ENCODE measurements around the gene PDE2A.

PDE2A gene

DNA sequence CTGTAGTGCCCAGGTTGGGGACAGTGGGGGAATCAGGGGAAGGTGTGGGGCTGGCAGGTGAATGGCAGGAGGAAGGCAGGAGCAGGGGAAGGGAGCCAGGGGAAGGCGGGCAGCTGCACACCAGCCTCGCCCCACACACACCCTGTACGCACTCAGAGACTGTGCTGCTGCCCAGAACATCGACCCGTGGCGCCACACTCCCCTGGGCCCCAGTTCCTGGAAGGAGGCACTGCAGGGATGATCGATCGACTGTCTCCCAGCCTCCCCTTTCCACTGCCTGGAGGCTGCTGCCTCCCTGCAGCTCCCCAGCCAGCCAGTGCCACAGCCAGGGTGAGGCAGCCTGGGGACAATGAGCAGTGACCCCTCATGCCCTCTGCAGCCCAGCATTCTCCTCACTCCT, 19.2 kb downstream of the PDE2A start:
- DNase-seq: no peak

GRCh38 chr11:72653649-72654048, 20.6 kb downstream of the PDE2A start:
- DNase-seq: no peak

DNA sequence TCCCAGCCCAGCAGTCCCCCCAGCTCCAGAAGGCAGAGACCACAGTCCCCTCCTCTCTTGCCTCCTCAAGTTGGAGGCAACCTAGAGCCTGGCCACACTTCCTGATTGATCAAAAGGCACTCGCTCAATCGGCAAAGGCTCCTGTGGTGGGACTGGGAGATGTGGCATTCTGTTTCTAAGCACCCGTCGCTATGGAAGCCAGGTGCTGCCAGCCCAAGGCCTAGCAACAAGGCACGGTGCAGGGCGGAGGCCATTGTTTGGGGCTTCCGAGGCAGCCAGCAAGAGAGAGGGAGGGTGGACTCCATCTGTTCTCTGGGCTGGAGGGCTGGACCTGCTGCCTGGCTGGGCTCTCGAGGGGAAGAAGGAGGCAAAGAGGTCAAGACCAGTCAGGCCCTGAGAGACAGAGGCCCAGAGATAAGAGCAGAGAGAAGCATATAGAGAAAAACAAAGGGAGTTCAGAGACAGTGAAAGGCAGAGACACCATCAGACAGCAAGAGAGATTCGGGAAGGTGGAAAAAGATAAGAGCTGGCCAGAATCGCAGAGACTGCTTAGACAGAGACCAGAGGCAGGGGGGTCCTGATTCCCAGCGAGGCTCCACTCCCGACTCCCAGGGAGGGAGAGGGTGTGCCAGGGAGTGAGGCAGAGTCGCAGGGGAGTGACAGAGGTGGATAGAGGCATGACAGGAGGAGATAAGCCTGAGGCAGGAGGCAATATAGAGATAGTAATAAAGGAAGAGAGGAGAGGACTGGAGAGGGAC, 21.2 kb downstream of the PDE2A start:
- DNase-seq: peak; percentile 81

DNA sequence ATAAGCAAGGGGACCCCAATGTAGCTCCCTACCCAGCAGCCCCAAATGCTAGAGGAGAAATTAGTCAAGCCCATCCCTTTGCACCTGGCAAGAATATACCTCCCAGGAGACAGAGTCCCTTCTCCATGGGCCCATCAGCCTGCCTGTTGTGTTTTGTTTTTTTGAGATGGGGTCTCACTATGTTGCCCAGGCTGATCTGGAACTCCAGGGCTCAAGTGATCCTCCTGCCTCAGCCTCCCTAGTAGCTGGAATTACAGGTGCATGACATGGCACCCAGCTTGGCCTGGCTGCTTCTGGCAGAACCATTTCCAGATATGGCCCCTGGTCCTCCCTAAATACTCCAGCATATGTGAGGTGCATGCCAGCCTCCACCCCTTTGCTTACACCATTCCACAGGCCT, 22.1 kb downstream of the PDE2A start:
- no peak for DNase-seq

DNA sequence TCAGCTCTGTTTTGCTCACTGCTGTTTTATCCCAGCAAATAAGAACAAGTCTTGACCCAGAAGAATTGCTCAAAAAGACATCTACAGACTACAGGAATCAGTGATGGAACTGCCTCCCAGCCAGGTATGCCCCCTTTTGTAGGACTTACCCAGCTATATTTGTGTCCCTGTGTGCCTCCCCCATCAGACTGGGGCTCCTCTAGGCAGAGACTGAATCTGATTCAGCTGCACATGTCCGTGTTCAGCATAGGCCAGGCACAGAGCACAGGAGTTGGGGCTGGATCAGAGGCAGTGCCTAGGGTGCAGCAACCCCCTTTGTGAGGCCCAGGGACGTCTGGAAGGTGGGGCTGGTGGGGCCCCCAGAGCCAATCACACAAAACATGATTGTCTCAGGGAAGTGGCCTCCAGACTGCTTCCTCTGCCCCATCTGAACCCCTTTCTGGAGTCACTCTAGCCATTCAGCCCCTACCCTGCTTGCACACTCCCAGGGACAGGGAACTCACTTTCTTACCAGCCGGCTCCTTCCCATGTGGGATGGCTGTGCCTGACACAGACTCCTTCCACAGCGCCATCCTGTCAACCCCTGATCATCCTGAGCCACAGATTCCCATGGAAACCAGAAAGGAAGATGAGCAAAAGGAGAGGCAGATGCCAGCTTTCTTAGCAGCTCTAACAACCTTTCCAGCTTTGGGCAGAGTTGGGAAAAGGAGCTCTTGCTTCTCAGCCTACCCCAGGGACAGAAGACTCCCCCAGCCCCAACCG, 24.8 kb downstream of the PDE2A start:
- DNase-seq: no peak

DNA sequence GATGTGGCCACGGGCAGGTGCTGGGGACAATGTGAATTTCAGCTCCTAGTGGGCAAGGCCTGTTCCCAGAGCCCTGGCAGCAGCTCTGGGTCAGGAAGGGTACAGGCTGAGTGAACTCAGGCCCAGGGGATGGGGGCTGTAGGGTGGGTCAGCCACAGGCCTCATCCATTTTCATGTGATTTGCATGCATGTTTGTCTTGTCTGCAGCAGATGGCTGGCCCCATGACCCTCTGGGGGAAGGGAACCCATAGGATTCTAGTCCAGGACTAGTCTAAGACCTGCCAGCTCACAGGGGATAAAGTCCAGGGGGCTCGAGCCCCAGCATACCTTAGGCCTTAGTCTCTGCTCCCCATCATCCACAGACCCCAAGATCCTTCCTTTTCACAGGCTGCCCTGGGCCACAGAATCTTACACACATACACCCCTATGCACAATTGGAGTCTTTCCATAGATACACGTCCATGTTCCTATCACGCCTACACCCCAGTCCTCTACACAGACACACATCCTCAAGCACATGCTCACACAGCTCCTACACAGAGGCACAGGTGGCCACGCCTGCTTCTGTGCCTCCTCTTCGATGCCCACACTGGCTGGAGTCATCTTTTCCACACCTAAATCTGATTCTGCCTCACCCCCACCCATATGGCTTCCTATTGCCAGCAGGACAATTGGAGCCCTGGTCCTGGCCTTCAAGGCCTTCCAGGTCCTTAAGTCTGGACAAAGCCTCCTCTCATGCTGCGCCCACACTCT, 25.7 kb downstream of the PDE2A start:
- DNase-seq: peak; percentile 89

GRCh38 chr11:72647882-72648281, 26.3 kb downstream of the PDE2A start:
- peak; percentile 22 for DNase-seq

DNA sequence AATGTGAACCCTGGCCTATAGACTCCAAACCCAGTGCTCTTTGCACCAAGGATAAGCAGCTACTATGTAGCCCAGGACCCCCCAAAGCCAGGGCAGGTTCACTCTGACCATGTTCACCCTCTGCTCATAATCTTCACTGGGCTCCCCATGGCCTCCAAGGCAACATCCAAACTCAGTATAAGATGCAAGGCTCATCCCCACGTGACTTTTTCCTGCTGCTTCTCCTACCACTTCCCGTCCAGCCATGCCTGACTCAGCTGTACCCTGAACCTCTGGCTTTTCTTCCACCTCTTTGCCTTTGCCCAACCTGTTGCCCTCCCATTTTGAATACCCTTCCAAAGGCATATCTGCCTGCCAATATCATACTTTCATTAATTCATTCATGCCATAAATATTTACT, 27.8 kb downstream of the PDE2A start:
- no peak for DNase-seq

- DNase-seq: no peak
Observed at GRCh38 chr11:72646024-72646423, 28.2 kb downstream of the PDE2A start.

DNA sequence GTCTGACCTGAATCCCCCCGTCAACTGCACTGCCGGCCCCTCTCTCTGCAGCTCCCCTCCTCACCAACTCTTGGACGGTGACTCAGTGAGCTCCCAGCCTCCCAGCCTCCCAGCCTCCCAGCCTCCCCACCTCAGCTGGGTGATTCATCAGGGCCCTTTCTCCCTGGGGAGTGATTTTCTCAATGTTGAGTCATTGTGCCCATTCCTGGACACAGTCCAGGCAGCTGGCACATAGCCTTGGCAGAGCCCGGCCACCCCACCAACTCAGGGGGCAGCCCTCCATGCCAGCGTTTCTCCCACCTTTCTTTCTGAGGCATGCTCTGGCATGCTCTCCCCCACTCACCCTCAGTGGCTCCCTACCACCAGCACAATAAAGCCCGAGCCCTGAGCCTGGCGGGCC, 30.7 kb downstream of the PDE2A start:
- no peak for DNase-seq

- DNase-seq: peak; percentile 77
Observed at GRCh38 chr11:72642884-72643522, 31.2 kb downstream of the PDE2A start.

GRCh38 chr11:72642043-72642883, 32.0 kb downstream of the PDE2A start:
- no peak for DNase-seq

GRCh38 chr11:72641522-72642042, 32.6 kb downstream of the PDE2A start:
- DNase-seq: no peak

DNA sequence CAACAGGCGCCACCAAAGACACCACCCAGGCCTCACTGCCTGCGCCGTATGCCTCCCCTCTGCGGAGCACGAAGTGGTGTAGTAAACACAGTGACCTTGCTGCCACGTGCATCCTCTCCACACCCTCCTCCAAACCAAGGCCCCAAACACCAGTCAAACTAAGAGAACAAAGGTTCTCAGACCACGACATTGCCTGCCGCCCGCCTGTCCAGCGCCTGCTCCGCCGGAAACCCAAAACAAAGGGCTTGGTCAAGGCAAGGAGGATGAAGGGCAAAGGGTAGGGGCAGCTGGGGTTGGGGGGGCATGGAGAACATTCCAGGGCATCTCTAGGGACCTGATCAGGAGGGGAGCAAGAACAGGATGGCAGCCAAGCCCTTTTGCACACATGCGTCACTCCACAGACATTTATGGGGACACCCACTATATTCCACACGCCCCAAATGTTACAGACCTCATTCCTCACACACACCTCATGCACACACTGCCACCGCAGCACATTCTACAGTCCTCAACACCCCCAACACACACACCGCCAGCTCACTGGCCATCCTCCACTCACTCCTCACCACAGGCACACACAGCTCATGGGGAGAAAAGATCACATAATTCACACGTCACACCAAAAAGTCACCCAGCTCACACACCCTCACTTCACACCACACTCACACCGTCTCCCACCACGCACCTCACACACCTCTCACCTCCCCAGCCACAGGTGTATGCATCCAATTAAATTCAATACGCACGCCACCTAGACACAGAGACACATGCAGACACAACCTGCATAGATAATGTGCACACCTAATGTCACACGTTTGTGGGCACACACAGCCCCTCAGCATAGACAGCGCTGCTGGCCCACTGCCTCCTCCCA, 34.5 kb downstream of the PDE2A start:
- DNase-seq: no peak

DNA sequence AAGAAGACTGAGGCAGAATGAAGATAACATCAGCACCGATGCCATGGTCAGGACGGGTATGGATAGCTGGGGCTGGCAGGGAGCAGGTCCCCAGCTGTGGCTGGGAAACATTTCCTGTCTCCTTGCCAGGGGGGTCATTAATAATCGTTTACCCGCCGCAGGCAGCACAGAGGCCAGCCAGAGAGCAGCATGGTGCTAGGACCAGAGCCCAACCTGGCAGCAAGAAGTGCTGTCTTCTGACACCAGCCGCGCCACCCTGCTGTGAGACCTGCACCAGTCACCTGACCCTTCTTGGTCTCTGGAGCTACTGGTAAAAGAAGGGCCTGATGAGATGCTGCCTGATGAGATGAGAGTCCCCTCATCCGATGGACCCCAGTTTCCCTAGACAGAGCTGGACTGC, 36.3 kb downstream of the PDE2A start:
- DNase-seq: no peak

DNA sequence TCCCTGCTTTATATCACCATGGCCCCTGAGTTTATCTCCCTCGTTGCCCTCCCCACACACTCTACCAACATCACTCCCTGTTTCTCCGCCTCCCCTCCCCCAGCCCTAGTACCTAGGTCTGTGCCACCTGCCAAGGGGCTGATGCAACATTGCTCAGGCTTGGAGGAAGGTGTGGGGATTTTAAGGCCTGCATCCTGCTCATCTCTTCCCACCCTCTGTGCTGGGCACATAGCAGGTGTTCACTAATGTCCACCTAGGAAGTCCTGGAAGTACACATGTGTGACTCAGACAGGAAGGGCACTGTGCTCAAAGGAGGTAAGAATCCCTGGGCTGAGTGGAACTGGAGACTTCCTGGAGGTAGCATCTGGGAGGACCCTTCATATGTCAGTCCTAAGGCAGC, 37.0 kb downstream of the PDE2A start:
- DNase-seq: no peak

DNA sequence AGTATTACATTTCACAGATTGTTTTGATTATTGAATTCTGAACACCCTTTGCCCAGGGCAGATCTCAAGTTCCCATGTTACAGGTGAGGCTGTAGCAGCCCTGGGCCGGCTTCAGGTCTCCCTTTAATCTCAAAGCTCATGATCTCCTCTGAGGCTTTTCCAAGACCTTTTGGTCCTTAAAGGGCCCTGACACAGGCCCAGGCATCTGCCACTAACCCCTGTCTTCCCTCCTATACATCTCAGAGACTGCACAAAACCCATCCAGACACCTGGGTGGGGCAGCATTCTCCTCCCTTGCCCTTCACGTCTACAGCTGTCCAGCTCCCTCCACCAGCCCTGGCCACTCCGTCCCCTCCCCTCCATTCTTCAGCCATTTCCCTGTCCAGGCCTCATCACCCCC, 37.8 kb downstream of the PDE2A start:
- DNase-seq: no peak

DNA sequence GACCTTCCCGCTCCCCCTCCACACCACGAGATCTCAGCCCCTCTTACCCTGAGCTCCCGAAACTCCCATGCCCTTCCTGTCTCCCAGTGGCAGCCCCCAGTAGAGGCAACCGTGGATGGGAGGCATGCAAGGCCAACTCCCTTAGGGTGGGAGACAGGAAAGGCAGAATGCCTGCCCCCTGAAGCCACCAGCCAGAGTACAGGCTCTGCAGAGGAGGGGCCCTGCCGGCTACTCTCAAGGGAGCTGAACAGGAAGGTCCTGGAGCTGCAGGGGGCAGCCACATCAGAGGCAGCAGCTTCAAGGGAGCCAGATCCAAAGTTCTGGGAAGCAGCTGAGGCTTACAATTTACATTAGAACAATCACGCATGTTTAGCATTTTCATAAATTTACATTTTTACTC, 38.3 kb downstream of the PDE2A start:
- no peak for DNase-seq

DNA sequence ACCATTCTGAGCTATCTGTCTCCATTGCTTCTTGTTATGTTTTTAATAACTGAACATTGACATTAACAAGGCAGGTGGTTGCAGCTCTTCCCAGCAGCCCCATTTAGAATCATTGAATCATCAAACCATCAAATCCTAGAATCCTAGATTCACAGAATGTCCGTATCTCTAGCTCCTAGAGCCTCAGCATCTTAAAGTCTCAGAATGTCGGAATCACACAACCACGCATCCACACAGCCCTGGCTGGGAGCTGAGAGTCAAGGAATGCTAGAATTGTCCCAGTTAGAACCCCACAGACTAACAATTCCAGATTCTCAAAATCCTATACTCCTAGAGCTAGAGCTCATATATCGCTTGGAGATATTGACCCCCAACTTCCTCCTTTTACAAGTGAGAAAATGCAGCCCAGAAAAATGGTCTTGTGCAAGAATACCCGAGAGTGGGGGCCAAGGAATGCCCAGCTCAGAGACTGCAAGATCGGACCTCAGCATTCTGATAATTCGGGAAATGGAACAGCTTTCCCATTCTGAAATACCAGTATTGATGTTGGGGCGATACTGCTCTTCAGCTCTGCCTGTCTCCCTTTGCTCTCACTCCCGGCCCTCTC, 38.8 kb downstream of the PDE2A start:
- no peak for DNase-seq

DNA sequence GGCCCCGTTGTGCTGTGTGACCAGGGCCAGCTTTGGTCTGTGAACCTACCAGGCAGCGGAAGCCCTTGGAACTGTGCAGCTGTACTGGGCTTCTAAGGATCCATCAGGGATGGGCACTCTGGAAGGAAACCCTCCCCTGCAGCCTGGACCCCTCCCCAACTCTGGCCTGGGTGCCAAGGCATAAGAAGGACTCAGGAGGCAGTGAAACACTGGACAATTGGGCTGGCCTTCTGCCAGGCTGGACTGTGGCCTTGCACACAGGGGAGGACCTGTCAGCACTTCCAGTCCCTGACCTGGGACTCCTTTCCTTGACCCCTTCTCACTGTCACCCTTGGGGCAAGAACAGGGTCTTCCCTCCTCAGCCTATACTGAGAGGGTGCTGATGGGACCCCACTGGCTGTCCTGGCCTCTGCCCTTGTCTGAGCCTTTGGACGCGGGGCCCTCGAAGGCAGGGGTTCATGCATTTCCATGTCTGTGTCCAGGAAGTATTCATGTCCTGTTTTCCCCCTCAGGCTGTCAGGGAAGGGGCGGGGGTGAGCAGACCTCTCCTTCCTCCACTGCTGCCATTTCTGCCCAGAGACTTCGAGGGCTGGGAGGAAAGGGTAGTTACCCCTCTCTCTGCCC, 39.6 kb downstream of the PDE2A start:
- DNase-seq: no peak
